T-cell (primary cell): Measurements from ENCODE around the gene EEF2. TPM values are rescaled to one million over a fixed set of nuclear protein-coding genes. Genes with fewer than 3 reads are reported as not detected.
"Not testable (repeated sequence)": the region's sequence is repeated elsewhere in the genome, so short reads cannot be mapped to it uniquely, and the experiment has no call there.

Experiments
- ATAC-seq, 4 experiments: fragments of 200-7000 bp in 3 of 4; fragments of 150-1000 bp in 1 of 4; cut with Tn5 transposase; replicated peaks in 1 of 4; 1 replicate in 3 of 4; 2 replicates in 1 of 4; pipeline ENCODE4 v1.10.0; 2021; ENCODE audit warnings: moderate library complexity in 3 of 4, mild to moderate bottlenecking in 2 of 4, moderate number of reproducible peaks in 1 of 4
- CTCF ChIA-PET, 2 donors: fragments of 300-600 bp; sonication (Branson Sonifier 250); formaldehyde crosslinking; loops; one replicate each; lab custom pipeline; 2022; ENCODE audit warnings: antibody characterized with exemption in 2 of 2; lab: Charles Lee
- POLR2A ChIA-PET, 2 donors: fragments of 300-600 bp; sonication (Branson Sonifier 250); formaldehyde crosslinking; loops; one replicate each; lab custom pipeline; 2022; ENCODE audit warnings: antibody characterized with exemption in 2 of 2; lab: Charles Lee
- DNase-seq, 35 experiments: peaks; one replicate each; pipeline versions ENCODE4 v3.0.0 to v3.0.0-alpha.2; 2013 to 2023
- H3K27ac ChIP-seq: one replicate; pipeline ENCODE4 v1.5.1; 2013; ENCODE audit warnings: low read length
- H3K27me3 ChIP-seq, 2 experiments: replicated peaks in 1 of 2; 1 replicate in 1 of 2; 2 replicates in 1 of 2; pipeline versions ENCODE4 v1.6.1 to v1.7.0; 2013; ENCODE audit warnings: low read length in 1 of 2, mixed read lengths in 1 of 2; ENCODE audit not compliant: control insufficient read depth in 2 of 2, insufficient read depth in 2 of 2; ENCODE audit errors: extremely low read depth in 1 of 2
- H3K36me3 ChIP-seq, 2 donors: 1 replicate in 1 of 2; 2 replicates in 1 of 2; pipeline versions ENCODE4 v1.6.1 to v1.7.0; 2013; ENCODE audit warnings: low read length in 1 of 2; ENCODE audit not compliant: control insufficient read depth in 2 of 2, insufficient read depth in 1 of 2; ENCODE audit errors: extremely low read depth in 1 of 2
- H3K4me1 ChIP-seq, 2 experiments: 1 replicate in 1 of 2; 2 replicates in 1 of 2; pipeline versions ENCODE4 v1.6.1 to v1.7.0; 2013; ENCODE audit warnings: low read length in 2 of 2, mixed read lengths in 1 of 2; ENCODE audit not compliant: insufficient read depth in 2 of 2, control insufficient read depth in 1 of 2; ENCODE audit errors: extremely low read depth in 1 of 2
- H3K4me3 ChIP-seq, 2 donors: 1 replicate in 1 of 2; 2 replicates in 1 of 2; pipeline versions ENCODE4 v1.5.1 to v1.7.0; 2013; ENCODE audit warnings: mild to moderate bottlenecking in 2 of 2, low read length in 1 of 2, moderate library complexity in 1 of 2; ENCODE audit not compliant: control insufficient read depth in 1 of 2; ENCODE audit errors: extremely low read depth in 1 of 2
- H3K9me3 ChIP-seq: 2 replicates; pipeline ENCODE4 v1.7.0; 2013
- H3K27ac Mint-ChIP-seq, 2 donors: one replicate each; pipeline ENCODE4 v1.8.0; 2020 to 2021; ENCODE audit warnings: mild to moderate bottlenecking in 2 of 2, mixed read lengths in 2 of 2
- H3K27me3 Mint-ChIP-seq, 2 donors: one replicate each; pipeline ENCODE4 v1.8.0; 2021 to 2022; ENCODE audit warnings: mixed read lengths in 2 of 2
- H3K36me3 Mint-ChIP-seq: one replicate; pipeline ENCODE4 v1.8.0; 2021; ENCODE audit warnings: mixed read lengths
- H3K4me1 Mint-ChIP-seq, 3 donors: one replicate each; pipeline ENCODE4 v1.8.0; 2020 to 2022; ENCODE audit warnings: mixed read lengths in 3 of 3, mild to moderate bottlenecking in 1 of 3
- H3K4me3 Mint-ChIP-seq, 3 donors: one replicate each; pipeline ENCODE4 v1.8.0; 2020 to 2022; ENCODE audit warnings: mild to moderate bottlenecking in 3 of 3, mixed read lengths in 3 of 3, moderate library complexity in 3 of 3
- H3K9me3 Mint-ChIP-seq, 3 donors: one replicate each; pipeline ENCODE4 v1.8.0; 2020 to 2022; ENCODE audit warnings: mixed read lengths in 3 of 3
- WGBS: methylation state at CpG from one replicate; pipeline ENCODE4 v1.1.5; 2013; ENCODE audit warnings: missing lambda C conversion rate; ENCODE audit not compliant: insufficient coverage; 5-methylcytosine and 5-hydroxymethylcytosine counted together
- total RNA-seq, 35 experiments: library from RNA in 6 of 35; stranded (reverse) in 6 of 35; fragments of 120-200 nt in 1 of 35; gene quantifications; one replicate each; pipeline versions ENCODE4 v1.2.1 to v1.2.4 and lab custom pipeline; 2013 to 2026

Gene EEF2
- total RNA-seq, 5 donors from 2014 or later (not counting 1 experiment from before 2014, with no cell fraction given) = 2,379 to 2,775 (median 2,439) TPM

GRCh38 chr19:3970808-3971598 lies 14.3 kb downstream of the EEF2 start, which contains the start of gene DAPK3:
DAPK3 (minus strand) TSS chr19:3971099; CDS start chr19:3969735, 1,364 bp downstream.
- H3K36me3 ChIP-seq = peaks cover 0 to 35% of the 10 kb centered on the region in 2 donors

GRCh38 chr19:3970313-3970807 lies 14.9 kb downstream of the EEF2 start:
- no peak for DNase-seq
- Mint-ChIP-seq H3K4me1 (peaks cover 19 to 34% (median 30%) of the 10 kb centered on the region in 3 donors), H3K27me3 (no peaks in the 10 kb centered on the region), H3K4me3 (peak overlapping the region; percentile 82 to 88 (median 87)), H3K9me3 (no peaks in the 10 kb centered on the region), H3K36me3 (peaks cover 6% of the 10 kb centered on the region), H3K27ac (peak overlapping the region; percentile 78 to 84)
- peak in 3 of 4 experiments; percentile 9 to 13 (median 13) for ATAC-seq
- peak overlapping the region; percentile 75 to 95 for H3K4me3 ChIP-seq
- WGBS = 3% methylated on average over 21 of the region's 22 CpGs
- CTCF ChIA-PET = interaction anchor here in 1 of 2 donors (0.8 to 1.1 kb wide), 3 partner anchors 15 to 19 kb away, joined by 3 to 7 read pairs (median 3); partner anchors contain the start of gene EEF2
- peaks cover under 1 to 33% of the 10 kb centered on the region in 2 donors for H3K36me3 ChIP-seq
- no peaks in the 10 kb centered on the region for H3K27me3 ChIP-seq
- H3K4me1 ChIP-seq = peaks cover 4 to 33% of the 10 kb centered on the region in 2 experiments
- POLR2A ChIA-PET = interaction anchor here (0.5 to 1.5 kb wide), 2 partner anchors 17 to 18 kb away, joined by 3 to 5 read pairs; no protein-coding TSS in a partner anchor
- H3K9me3 ChIP-seq = no peaks in the 10 kb centered on the region
- H3K27ac ChIP-seq = peak overlapping the region; percentile 75

More at GRCh38 chr19:3970808-3971598, 14.3 kb downstream of the EEF2 start, which contains the start of gene DAPK3:
- POLR2A ChIA-PET = interaction anchor here (0.6 to 1.5 kb wide), 2 partner anchors 14 to 17 kb away, joined by 4 to 5 read pairs; partner anchors contain the start of gene EEF2 (in 1 of the 2)
- DNase-seq (peak; percentile 71 to 92 (median 84)), ATAC-seq (peak; percentile 87 to 97 (median 94))
- Mint-ChIP-seq H3K4me3 (peak within 1 kb of the TSS; percentile 82 to 88 (median 87)), H3K27me3 (no peaks in the 10 kb centered on the region), H3K9me3 (no peaks in the 10 kb centered on the region), H3K36me3 (peaks cover 6% of the 10 kb centered on the region), H3K27ac (peak within 1 kb of the TSS; percentile 78 to 84), H3K4me1 (peaks cover 19 to 34% (median 28%) of the 10 kb centered on the region in 3 donors)
- Histone ChIP-seq H3K27ac (peak within 1 kb of the TSS; percentile 75), H3K9me3 (no peaks in the 10 kb centered on the region), H3K4me3 (peak within 1 kb of the TSS; percentile 75 to 95), H3K27me3 (no peaks in the 10 kb centered on the region), H3K4me1 (peaks cover 4 to 33% of the 10 kb centered on the region in 2 experiments)
- CTCF ChIA-PET = interaction anchor here in 1 of 2 donors (0.8 to 1.1 kb wide), 3 partner anchors 14 to 19 kb away, joined by 3 to 7 read pairs (median 3); partner anchors contain the start of gene EEF2
- under 1% methylated on average over 70 of the region's 73 CpGs for WGBS

GRCh38 chr19:3969435-3970312 lies 15.6 kb downstream of the EEF2 start:
- Histone ChIP-seq H3K36me3 (peaks cover 5 to 32% of the 10 kb centered on the region in 2 donors), H3K27me3 (no peaks in the 10 kb centered on the region), H3K9me3 (no peaks in the 10 kb centered on the region), H3K4me1 (peaks cover 4 to 33% of the 10 kb centered on the region in 2 experiments), H3K27ac (no peak overlapping the region), H3K4me3 (peak overlapping the region; percentile 75 to 95)
- peaks cover 10% of the 10 kb centered on the region for H3K36me3 Mint-ChIP-seq
- no peak for ATAC-seq
- H3K27me3 Mint-ChIP-seq = no peaks in the 10 kb centered on the region
- H3K4me1 Mint-ChIP-seq = peaks cover 19 to 34% (median 30%) of the 10 kb centered on the region in 3 donors
- no peak for DNase-seq
- H3K4me3 Mint-ChIP-seq = peak overlapping the region; percentile 82 to 88 (median 87)
- 69% methylated on average over 13 of the region's 23 CpGs for WGBS
- H3K27ac Mint-ChIP-seq = peak overlapping the region; percentile 78 to 84
- ChIA-PET CTCF (interaction anchor here in 1 of 2 donors (0.6 kb wide), 1 partner anchor 18 kb away, joined by 6 read pairs; no protein-coding TSS in a partner anchor), POLR2A (interaction anchor here (0.5 to 0.9 kb wide), 3 partner anchors 16 to 21 kb away, joined by 3 to 11 read pairs (median 3); partner anchors contain the start of gene EEF2 (in 1 of the 2))
- no peaks in the 10 kb centered on the region for H3K9me3 Mint-ChIP-seq

DNA sequence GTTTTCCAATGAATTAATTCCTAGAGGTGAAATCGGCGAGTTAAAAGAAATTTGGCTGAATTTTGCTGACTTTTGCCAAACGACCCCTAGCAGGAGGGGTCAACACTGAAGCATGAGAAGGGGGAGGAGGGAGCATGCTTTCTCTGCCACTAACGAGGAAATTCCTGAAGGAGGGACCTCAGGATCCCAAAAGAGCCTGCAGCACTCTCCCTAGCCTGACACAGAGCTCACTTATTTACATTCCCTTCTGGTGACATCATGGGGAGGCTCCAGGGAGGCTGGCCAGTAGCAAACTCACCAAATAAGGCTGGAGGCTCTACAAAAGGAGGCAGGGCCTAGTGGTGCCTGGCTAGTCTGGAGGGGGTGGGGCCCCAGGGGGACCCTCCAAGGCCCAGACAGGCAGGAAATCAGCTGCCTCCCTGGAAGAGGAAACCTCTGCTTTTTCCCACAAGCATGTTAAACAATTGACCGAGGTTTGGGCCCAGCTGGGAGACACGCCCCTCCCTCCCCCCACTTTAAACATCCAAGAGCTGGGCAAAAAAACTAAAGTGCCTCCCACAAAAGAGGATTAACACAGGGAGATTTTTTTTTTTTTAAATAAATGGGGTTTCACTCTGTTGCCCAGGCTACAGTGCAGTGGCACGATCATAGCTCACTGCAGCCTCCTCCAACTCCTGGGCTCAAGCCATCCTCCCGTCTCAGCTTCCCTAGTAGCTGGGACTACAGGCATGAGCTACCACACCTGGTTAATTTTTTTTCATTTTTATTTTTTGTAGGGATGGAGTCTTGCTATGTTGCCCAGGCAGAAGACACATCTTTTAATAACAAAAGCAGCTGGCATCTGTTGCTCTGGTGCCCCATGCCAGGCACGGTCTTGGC lies 16.5 kb downstream of the EEF2 start:
- Mint-ChIP-seq H3K4me1 (peaks cover 19 to 34% (median 30%) of the 10 kb centered on the region in 3 donors), H3K9me3 (no peaks in the 10 kb centered on the region), H3K27ac (no peak overlapping the region), H3K4me3 (peak overlapping the region; percentile 82 to 88 (median 87)), H3K36me3 (peaks cover 14% of the 10 kb centered on the region), H3K27me3 (no peaks in the 10 kb centered on the region)
- peaks cover 8 to 39% of the 10 kb centered on the region in 2 donors for H3K36me3 ChIP-seq
- H3K4me1 ChIP-seq = peaks cover 4 to 33% of the 10 kb centered on the region in 2 experiments
- DNase-seq (no peak), ATAC-seq (no peak)
- H3K27me3 ChIP-seq = no peaks in the 10 kb centered on the region
- WGBS = 40% methylated on average over 1 of the region's 9 CpGs
- ChIA-PET CTCF (no interaction called here), POLR2A (interaction anchor here (0.6 to 0.9 kb wide), 2 partner anchors 17 to 22 kb away, joined by 3 to 11 read pairs; partner anchors contain the start of gene EEF2 (in 1 of the 2))
- H3K27ac ChIP-seq = no peak overlapping the region
- H3K4me3 ChIP-seq = no peak overlapping the region
- H3K9me3 ChIP-seq = no peaks in the 10 kb centered on the region

- CTCF ChIA-PET, ATAC-seq, POLR2A ChIA-PET, H3K27me3 Mint-ChIP-seq, H3K4me3 ChIP-seq, DNase-seq, H3K9me3 ChIP-seq, H3K27ac Mint-ChIP-seq, H3K27me3 ChIP-seq, H3K27ac ChIP-seq, H3K9me3 Mint-ChIP-seq: not testable (repeated sequence)
- Mint-ChIP-seq H3K36me3 (peaks cover 20% of the 10 kb centered on the region), H3K4me3 (peak overlapping the region in 1 of 3 donors; percentile 88), H3K4me1 (peaks cover 19 to 34% (median 30%) of the 10 kb centered on the region in 3 donors)
- Histone ChIP-seq H3K36me3 (peaks cover 8 to 47% of the 10 kb centered on the region in 2 donors), H3K4me1 (peaks cover 4 to 33% of the 10 kb centered on the region in 2 experiments)
- 98% methylated on average over 10 of the region's 12 CpGs for WGBS
Observed at GRCh38 chr19:3967983-3968382, 17.3 kb downstream of the EEF2 start.
